ENCODE measurements around the gene REM2.

The REM2 gene

DNA sequence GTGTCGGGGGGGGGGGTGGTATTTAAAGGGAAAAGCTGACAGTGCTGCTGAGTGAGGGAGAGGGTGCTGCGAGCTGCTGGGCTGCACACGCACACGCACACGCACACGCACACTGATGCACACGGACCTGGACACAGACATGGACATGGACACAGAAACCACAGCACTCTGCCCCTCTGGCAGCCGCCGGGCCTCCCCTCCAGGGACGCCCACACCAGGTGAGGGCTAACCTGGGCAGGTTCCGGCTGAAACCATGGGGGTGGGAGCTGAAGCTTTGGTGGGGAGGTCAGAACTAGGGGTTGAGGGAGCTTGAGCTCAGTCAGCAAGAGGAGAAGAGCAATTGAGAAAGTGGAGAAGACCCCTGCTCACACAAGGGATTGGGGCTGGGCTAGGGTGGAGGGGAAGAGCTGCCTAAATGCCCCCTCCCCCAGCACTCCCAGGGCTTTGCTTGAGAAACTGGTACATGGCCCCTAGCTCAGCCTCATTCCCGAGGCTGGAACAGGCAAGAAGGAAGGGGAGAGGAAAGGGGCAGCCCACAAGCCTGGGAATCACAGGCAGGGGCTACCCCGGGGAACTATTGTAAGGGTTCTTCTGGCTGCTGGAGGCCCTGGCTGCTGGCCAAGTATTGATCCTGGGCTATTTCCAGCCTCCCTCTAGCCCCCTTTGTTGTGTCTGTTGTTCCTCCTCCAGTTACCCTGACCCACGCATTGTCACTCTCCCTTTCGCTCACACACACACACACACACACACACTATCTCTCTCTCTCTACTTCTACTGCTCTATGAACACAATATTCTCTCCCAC is at the start of gene REM2:
Gene REM2 (plus strand): TSS at position 50 of the 804 bp plus-strand sequence. CDS start 66 bp downstream, at position 116.
- DNase-seq (ENCODE audit: low spot score) = no peak

DNA sequence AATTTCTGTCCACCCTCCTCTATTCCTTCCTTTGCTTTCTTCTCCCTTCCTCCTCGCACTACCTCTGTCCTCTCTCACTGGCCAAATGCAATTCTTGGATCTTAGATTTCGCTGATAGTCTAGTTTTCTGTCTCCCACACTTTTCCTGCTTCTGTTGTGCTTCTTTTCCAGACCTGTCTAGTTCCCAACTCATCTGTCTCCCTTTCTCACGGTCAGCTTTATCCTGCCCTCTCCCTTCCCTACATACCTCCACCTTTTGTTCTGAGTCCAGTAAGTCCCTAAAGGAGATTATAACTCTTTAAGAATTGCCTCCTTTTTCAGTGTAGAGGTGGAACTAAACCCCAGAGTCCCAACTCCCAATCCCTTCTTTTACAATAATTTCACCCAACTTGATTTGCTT is 47.5 kb upstream of the REM2 start:
- DNase-seq (ENCODE audit: low spot score) = no peak

- no peak for DNase-seq (ENCODE audit: low spot score)
These were observed 46.5 kb upstream of the REM2 start, which contains the start of gene MMP14 for GRCh38 chr14:22836301-22837113. Gene MMP14, plus strand, starts transcription at chr14:22836585. Its CDS starts 233 bp downstream, at chr14:22836818.

DNA sequence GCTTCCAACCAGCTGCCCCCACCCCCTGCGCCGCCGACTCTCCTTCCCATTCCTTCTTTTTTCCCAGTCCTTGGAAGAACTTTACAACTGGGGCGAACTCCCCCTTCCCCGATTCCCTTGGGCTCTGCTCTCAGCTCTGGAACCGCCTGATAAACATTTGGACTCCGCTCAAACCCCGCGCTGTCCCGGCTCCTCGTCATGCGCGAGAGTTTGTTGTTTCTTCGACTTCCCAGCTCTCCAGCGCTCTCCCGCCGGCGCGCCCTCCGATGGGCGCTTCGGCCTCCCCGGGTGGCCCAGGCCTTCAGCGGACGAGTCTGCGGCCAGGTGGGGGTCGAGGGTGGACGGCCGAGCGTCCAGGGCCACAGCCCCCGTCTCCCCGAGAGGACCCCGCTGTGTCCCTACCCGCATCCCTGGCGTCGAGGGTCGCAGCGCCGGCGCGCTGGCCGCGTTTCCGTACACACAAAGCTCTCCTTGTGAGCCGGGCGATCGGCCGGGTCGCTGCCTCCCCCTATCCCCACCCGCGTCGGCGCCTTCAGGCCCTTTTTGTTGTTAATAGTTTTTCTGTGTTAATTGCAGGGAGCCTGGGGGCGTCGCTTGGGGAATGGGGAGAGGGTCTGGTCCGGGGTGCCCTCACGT is 45.8 kb upstream of the REM2 start:
- DNase-seq (ENCODE audit: low spot score) = no peak

- DNase-seq (ENCODE audit: low spot score) = no peak
These were observed 45.1 kb upstream of the REM2 start for GRCh38 chr14:22837750-22838538.

- DNase-seq (ENCODE audit: low spot score) = no peak
These were observed 44.4 kb upstream of the REM2 start for GRCh38 chr14:22838631-22839041.

DNA sequence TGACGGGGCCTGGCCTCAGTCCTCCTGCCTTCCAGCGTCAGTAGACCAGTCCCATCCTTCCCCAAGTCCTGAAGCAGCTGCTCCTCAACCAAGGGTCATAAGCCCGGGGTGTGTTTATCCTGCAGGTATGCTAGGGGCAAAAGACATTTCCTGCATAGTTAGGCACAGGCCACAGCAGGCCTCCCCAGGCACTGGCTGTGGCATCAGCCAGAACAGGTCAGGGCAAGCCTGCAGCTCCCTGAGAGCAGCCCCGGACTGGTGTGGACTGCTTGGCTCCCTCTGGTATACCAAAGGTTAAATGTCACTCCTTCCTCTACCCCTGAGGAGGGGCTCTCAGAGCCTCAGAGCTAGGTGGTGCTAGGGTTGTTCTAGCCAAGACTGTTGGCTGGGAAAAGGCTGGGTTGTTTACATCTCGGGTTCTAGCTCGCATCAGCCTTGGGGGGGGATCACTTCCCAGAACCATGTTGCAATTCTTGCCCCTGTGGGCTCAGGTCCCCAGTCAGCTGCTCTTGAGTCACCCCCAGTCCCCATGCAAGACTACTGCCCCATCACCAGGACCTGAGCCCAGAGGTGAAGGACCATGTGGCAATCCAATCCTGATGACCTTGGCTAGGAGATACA is 43.8 kb upstream of the REM2 start:
- DNase-seq (ENCODE audit: low spot score) = no peak

- no peak for DNase-seq (ENCODE audit: low spot score)
These were observed 41.7 kb upstream of the REM2 start for GRCh38 chr14:22841311-22841710.

- no peak for DNase-seq (ENCODE audit: low spot score)
These were observed 41.3 kb upstream of the REM2 start for GRCh38 chr14:22841769-22842168.

GRCh38 chr14:22842211-22843122 is 40.6 kb upstream of the REM2 start:
- DNase-seq (ENCODE audit: low spot score) = no peak

GRCh38 chr14:22843123-22843925 is 39.7 kb upstream of the REM2 start:
- DNase-seq (ENCODE audit: low spot score) = no peak

- no peak for DNase-seq (ENCODE audit: low spot score)
These were observed 38.6 kb upstream of the REM2 start for GRCh38 chr14:22844221-22845102.

DNA sequence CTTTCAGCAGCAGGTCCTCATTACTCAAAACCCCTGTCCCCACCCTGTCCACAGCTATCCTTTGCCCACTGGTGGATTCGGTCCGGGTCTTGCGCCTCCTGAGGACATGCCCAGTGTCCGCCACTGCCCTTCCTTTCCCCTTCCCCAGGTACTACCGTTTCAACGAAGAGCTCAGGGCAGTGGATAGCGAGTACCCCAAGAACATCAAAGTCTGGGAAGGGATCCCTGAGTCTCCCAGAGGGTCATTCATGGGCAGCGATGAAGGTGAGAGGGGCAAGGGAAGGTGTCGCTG is 38.0 kb upstream of the REM2 start:
- no peak for DNase-seq (ENCODE audit: low spot score)

DNA sequence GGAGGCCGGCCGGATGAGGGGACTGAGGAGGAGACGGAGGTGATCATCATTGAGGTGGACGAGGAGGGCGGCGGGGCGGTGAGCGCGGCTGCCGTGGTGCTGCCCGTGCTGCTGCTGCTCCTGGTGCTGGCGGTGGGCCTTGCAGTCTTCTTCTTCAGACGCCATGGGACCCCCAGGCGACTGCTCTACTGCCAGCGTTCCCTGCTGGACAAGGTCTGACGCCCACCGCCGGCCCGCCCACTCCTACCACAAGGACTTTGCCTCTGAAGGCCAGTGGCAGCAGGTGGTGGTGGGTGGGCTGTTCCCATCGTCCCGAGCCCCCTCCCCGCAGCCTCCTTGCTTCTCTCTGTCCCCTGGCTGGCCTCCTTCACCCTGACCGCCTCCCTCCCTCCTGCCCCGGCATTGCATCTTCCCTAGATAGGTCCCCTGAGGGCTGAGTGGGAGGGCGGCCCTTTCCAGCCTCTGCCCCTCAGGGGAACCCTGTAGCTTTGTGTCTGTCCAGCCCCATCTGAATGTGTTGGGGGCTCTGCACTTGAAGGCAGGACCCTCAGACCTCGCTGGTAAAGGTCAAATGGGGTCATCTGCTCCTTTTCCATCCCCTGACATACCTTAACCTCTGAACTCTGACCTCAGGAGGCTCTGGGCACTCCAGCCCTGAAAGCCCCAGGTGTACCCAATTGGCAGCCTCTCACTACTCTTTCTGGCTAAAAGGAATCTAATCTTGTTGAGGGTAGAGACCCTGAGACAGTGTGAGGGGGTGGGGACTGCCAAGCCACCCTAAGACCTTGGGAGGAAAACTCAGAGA is 37.0 kb upstream of the REM2 start:
- DNase-seq (ENCODE audit: low spot score) = no peak

DNA sequence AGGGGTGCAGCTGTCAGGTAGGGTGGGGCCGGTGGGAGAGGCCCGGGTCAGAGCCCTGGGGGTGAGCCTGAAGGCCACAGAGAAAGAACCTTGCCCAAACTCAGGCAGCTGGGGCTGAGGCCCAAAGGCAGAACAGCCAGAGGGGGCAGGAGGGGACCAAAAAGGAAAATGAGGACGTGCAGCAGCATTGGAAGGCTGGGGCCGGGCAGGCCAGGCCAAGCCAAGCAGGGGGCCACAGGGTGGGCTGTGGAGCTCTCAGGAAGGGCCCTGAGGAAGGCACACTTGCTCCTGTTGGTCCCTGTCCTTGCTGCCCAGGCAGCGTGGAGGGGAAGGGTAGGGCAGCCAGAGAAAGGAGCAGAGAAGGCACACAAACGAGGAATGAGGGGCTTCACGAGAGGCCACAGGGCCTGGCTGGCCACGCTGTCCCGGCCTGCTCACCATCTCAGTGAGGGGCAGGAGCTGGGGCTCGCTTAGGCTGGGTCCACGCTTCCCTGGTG is 36.2 kb upstream of the REM2 start:
- DNase-seq (ENCODE audit: low spot score) = no peak

- DNase-seq (ENCODE audit: low spot score) = no peak
These were observed 35.2 kb upstream of the REM2 start for GRCh38 chr14:22847661-22848341.
